ENCODE data around the gene ATXN3L. TPM values are rescaled to one million over a fixed set of nuclear protein-coding genes. Genes with fewer than 3 reads are reported as not detected.

The ATXN3L gene
- total RNA-seq, 4 donors from 2014 or later, result not detected

DNA sequence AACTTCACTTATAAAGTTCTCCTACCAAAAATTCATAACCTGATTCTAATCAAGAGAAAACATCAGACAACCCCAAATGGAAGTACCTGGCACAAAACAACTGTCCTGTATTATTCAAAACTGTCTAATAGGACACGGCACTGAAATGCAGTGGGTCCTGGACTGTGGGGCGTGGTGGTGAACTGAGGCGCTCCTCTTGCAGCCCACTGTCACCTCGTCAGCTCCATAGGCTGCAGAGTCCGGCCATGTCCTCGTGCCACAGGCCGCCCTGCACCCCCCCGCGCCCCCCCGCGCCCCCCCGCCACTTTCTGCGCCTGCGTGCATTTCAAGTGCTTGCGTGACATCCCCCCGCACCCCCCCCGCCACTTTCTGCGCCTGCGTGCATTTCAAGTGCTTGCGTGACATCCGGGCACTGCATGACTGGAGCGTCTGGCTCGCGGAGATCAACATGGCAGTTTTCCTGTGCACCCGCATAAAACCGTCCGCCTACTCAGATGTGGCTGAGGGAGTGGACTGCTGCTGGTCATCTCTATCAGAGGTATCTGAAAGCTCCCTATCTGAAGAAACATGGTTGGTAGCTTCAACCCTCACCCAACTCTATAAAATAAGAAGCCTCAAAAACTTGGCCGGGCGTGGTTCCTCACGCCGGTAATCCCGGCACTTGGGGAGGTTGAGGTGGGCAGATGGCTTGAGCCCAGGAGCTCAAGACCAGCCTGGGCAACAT, 28.8 kb downstream of the ATXN3L start:
- TF ChIP-seq, protein P1, sequence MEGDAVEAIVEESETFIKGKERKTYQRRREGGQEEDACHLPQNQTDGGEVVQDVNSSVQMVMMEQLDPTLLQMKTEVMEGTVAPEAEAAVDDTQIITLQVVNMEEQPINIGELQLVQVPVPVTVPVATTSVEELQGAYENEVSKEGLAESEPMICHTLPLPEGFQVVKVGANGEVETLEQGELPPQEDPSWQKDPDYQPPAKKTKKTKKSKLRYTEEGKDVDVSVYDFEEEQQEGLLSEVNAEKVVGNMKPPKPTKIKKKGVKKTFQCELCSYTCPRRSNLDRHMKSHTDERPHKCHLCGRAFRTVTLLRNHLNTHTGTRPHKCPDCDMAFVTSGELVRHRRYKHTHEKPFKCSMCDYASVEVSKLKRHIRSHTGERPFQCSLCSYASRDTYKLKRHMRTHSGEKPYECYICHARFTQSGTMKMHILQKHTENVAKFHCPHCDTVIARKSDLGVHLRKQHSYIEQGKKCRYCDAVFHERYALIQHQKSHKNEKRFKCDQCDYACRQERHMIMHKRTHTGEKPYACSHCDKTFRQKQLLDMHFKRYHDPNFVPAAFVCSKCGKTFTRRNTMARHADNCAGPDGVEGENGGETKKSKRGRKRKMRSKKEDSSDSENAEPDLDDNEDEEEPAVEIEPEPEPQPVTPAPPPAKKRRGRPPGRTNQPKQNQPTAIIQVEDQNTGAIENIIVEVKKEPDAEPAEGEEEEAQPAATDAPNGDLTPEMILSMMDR (IDR thresholded peaks at IDR 0.05; ENCODE audit: low read depth), result no peak

DNA sequence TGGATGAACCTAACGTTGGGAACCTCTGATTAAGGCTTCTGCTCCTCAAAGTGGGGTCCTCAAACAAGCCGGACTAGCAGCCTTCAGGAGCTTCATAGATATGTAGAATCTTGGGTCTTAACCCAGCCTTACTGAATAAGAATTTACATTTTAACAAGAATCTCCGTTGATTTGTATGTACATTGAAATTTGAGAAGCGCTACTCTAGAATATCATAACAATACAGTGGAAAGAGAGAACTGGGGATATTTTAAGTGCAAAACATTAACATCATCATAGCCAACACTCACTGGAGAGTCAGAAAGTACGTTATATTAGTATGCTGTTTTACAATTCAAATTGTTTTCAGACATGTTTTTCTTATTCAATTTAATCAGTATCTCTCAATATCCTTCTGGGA, 31.2 kb downstream of the ATXN3L start:
- TF ChIP-seq, protein P1 (IDR thresholded peaks at IDR 0.05; ENCODE audit: low read depth), result no peak

DNA sequence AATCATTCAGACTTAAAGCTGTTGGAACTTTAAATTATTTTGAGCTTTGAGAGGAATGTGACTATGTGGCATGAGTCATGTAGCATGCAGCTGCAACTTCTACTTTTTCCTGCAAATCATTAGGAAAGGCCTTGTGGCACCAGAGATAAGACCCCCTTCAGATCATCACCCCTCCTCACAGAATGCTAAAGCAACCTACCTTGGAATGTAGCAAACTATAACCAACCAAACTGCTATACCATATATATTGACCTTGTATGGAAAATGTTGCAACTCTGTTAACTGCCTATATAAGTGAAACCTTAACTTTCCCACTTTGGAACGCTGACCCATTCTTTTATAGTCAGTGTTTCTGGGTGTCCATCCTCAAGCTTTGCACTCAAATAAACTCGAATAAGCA, 32.0 kb downstream of the ATXN3L start:
- TF ChIP-seq, protein P1 (IDR thresholded peaks at IDR 0.05; ENCODE audit: low read depth), result no peak

DNA sequence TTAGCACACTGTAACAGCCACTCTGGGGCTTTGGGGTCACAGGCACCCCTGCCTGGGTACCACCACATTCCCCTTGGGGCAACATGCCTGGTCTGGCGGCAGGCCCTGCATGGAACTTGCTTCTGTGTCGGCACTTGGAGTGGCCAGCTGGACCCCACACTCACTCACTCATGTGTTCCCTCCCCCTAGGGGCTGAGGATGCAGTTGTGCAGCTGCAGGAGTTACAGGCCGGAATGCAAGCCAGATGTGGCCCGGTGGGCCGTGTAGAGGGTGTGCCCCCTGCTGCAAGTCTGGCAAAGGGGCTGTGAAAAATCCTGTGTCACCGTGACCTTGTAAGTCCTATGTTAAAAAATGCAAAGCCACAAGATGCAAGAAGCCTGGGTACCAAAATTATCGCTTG, 34.2 kb downstream of the ATXN3L start:
- TF ChIP-seq, protein P1 (IDR thresholded peaks at IDR 0.05; ENCODE audit: low read depth), result no peak

DNA sequence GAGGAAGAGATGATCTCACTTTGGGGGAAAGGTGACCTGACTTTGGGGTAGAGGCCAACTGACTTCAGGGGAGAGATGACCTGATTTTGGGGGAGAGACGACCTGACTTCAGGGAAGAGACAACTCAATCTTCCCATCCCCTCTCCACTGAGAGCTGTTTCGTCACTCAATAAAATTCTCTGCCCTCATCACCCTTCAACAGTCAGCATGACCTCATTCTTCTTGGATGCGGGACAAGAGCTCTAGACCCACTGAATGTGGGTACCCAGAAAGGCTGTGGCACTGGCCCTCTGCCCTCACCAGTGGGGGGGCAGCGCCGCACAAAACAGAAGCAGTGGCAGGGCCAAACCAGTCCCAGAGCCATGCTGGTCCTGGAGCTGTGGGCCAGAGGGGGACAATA, 34.6 kb downstream of the ATXN3L start:
- TF ChIP-seq, protein P1 (IDR thresholded peaks at IDR 0.05; ENCODE audit: low read depth), result no peak

GRCh38 chrX:13284570-13284969, 35.3 kb downstream of the ATXN3L start:
- TF ChIP-seq, protein P1 (IDR thresholded peaks at IDR 0.05; ENCODE audit: low read depth), result no peak

GRCh38 chrX:13283950-13284546, 35.8 kb downstream of the ATXN3L start:
- TF ChIP-seq, protein P1 (IDR thresholded peaks at IDR 0.05; ENCODE audit: low read depth), result no peak

All from subcutaneous adipose tissue (tissue), 4 donors.